DOHH2 (cell line): Measurements from ENCODE around the gene GGCT.

Experiments
- H3F3A ChIP-seq: fragments of 200-600 bp; sonication (generic), shearing (Covaris generic); 2 replicates; pipeline ENCODE4 v1.6.0; 2016; ENCODE audit warnings: antibody characterized with exemption, mild to moderate bottlenecking; ENCODE audit not compliant: control insufficient read depth, insufficient read depth
- H3K27ac ChIP-seq: fragments of 200-600 bp; sonication (generic); 2 replicates; pipeline ENCODE4 v1.5.1; 2014; ENCODE audit warnings: low read depth, mild to moderate bottlenecking, low read length, moderate library complexity
- H3K27me3 ChIP-seq: fragments of 200-600 bp; sonication (generic); 2 replicates; pipeline ENCODE4 v1.6.1; 2014; ENCODE audit warnings: mild to moderate bottlenecking, low read length, mixed read lengths; ENCODE audit not compliant: control insufficient read depth
- H3K36me3 ChIP-seq: fragments of 200-600 bp; sonication (generic); 2 replicates; pipeline ENCODE4 v1.6.1; 2014; ENCODE audit warnings: mild to moderate bottlenecking, low read length, moderate library complexity, mixed read lengths; ENCODE audit not compliant: control insufficient read depth
- H3K4me1 ChIP-seq: fragments of 200-600 bp; sonication (generic); 2 replicates; pipeline ENCODE4 v1.6.1; 2014; ENCODE audit warnings: mild to moderate bottlenecking, low read length, mixed read lengths; ENCODE audit not compliant: control insufficient read depth
- H3K4me2 ChIP-seq: fragments of 200-600 bp; sonication (generic); 2 replicates; pipeline ENCODE4 v1.6.0; 2014; ENCODE audit warnings: mild to moderate bottlenecking, low read length, moderate library complexity
- H3K4me3 ChIP-seq: fragments of 200-600 bp; sonication (generic); 2 replicates; pipeline ENCODE4 v1.5.1; 2014; ENCODE audit warnings: mild to moderate bottlenecking, low read length, mixed read lengths
- H3K79me2 ChIP-seq: fragments of 200-600 bp; sonication (generic); 2 replicates; pipeline ENCODE4 v1.6.1; 2014; ENCODE audit warnings: mild to moderate bottlenecking, low read length, mixed read lengths; ENCODE audit not compliant: control insufficient read depth
- H3K9me2 ChIP-seq: fragments of 200-600 bp; sonication (generic); replicated peaks from 2 replicates; pipeline ENCODE4 v1.6.1; 2014; ENCODE audit warnings: mild to moderate bottlenecking, low read length, mixed read lengths; ENCODE audit not compliant: control insufficient read depth
- H3K9me3 ChIP-seq: fragments of 200-600 bp; sonication (generic); 2 replicates; pipeline ENCODE4 v1.6.1; 2014; ENCODE audit warnings: antibody characterized with exemption, low read length, mixed read lengths; ENCODE audit not compliant: control insufficient read depth, insufficient read depth
- H4K20me1 ChIP-seq: fragments of 200-600 bp; sonication (generic); 2 replicates; pipeline ENCODE4 v1.6.0; 2014; ENCODE audit warnings: low read depth, mild to moderate bottlenecking, antibody characterized with exemption, low read length, moderate library complexity; ENCODE audit not compliant: control insufficient read depth, insufficient read depth
- CTCF ChIP-seq: fragments of 200-600 bp; sonication (generic); IDR thresholded peaks from one replicate; pipeline ENCODE4 v1.5.1; 2014; ENCODE audit warnings: antibody characterized with exemption, mild to moderate bottlenecking, low read depth, low read length; ENCODE audit not compliant: poor library complexity, severe bottlenecking
- EZH2phosphoT487 ChIP-seq: fragments of 200-600 bp; sonication (generic); IDR thresholded peaks from 2 replicates; pipeline ENCODE4 v1.6.1; 2017; ENCODE audit warnings: borderline replicate concordance, mild to moderate bottlenecking, antibody characterized with exemption, low read length, moderate library complexity, mixed read lengths

GGCT gene

GRCh38 chr7:30505174-30505697 lies 607 bp upstream of the GGCT start:
- peak overlapping the region; percentile 93 for H3K4me3 ChIP-seq
- no peaks in the 10 kb centered on the region for H3K27me3 ChIP-seq
- peak overlapping the region; percentile 4; the same call in 1 of the 2 replicates for H3K27ac ChIP-seq
- H3K9me2 ChIP-seq: no peaks in the 10 kb centered on the region
- H4K20me1 ChIP-seq: peaks cover 13% of the 10 kb centered on the region
- peak overlapping the region; percentile 96 for H3K4me2 ChIP-seq
- no peaks in the 10 kb centered on the region for H3F3A ChIP-seq
- peaks cover 37% of the 10 kb centered on the region for H3K4me1 ChIP-seq
- no peak for TF ChIP-seq EZH2phosphoT487
- TF ChIP-seq CTCF: peak; percentile 28
- peaks cover 43% of the 10 kb centered on the region for H3K36me3 ChIP-seq
- H3K79me2 ChIP-seq: peaks cover 47% of the 10 kb centered on the region
- H3K9me3 ChIP-seq: peaks cover 5% of the 10 kb centered on the region; the same call in 1 of the 2 replicates

GRCh38 chr7:30503274-30504212 lies 1.1 kb downstream of the GGCT start:
- TF ChIP-seq CTCF (no peak), EZH2phosphoT487 (no peak)
- Histone ChIP-seq H3K27ac (peak overlapping the region; percentile 45), H3K4me1 (peaks cover 37% of the 10 kb centered on the region), H3K79me2 (peaks cover 64% of the 10 kb centered on the region), H3K9me2 (no peaks in the 10 kb centered on the region), H3K27me3 (no peaks in the 10 kb centered on the region), H3K4me3 (peak overlapping the region; percentile 93), H3K9me3 (peaks cover 5% of the 10 kb centered on the region; the same call in 1 of the 2 replicates), H3K4me2 (peak overlapping the region; percentile 96), H3F3A (no peaks in the 10 kb centered on the region), H4K20me1 (peaks cover 13% of the 10 kb centered on the region), H3K36me3 (peaks cover 60% of the 10 kb centered on the region)

- no peak for TF ChIP-seq EZH2phosphoT487
- no peak for TF ChIP-seq CTCF
- Histone ChIP-seq H3K36me3 (peaks cover 63% of the 10 kb centered on the region), H4K20me1 (peaks cover 13% of the 10 kb centered on the region), H3F3A (no peaks in the 10 kb centered on the region), H3K4me1 (peaks cover 37% of the 10 kb centered on the region), H3K27me3 (no peaks in the 10 kb centered on the region), H3K4me3 (peak overlapping the region; percentile 93), H3K9me3 (peaks cover under 1% of the 10 kb centered on the region; the same call in 1 of the 2 replicates), H3K9me2 (no peaks in the 10 kb centered on the region), H3K79me2 (peaks cover 66% of the 10 kb centered on the region), H3K4me2 (peak overlapping the region; percentile 96), H3K27ac (no peak overlapping the region)
Measured at GRCh38 chr7:30502470-30503251, 2.0 kb downstream of the GGCT start.
